SK-N-SH treated with all-trans-retinoic acid at 6 μM for 48 hours (cell line): Measurements from ENCODE around the gene SURF6.

Experiments used
- ATAC-seq: fragments of 200-7000 bp; cut with Tn5 transposase; 3 replicates; pipeline ENCODE4 v1.9.1; 2020; ENCODE audit warnings: mild to moderate bottlenecking, moderate library complexity
- ARNTL ChIP-seq: fragments of 450-650 bp; formaldehyde crosslinking; IDR thresholded peaks from 2 replicates; pipeline ENCODE4 v1.5.0; 2020; ENCODE audit warnings: low read depth, mild to moderate bottlenecking, moderate library complexity, borderline replicate concordance
- BACH2 ChIP-seq: fragments of 250-450 bp; sonication (Bioruptor Pico); IDR thresholded peaks from 2 replicates; pipeline ENCODE4 v1.9.0; 2021; ENCODE audit warnings: mild to moderate bottlenecking, borderline replicate concordance
- ESRRG ChIP-seq: fragments of 250-450 bp; sonication (Bioruptor Pico); IDR thresholded peaks from 2 replicates; pipeline ENCODE4 v1.6.1; 2021; ENCODE audit warnings: mild to moderate bottlenecking
- GLIS3 ChIP-seq: fragments of 250-450 bp; sonication (Bioruptor Pico); IDR thresholded peaks from 2 replicates; pipeline ENCODE4 v1.5.0; 2020; ENCODE audit warnings: mild to moderate bottlenecking, moderate library complexity
- ISL1 ChIP-seq: fragments of 250-450 bp; sonication (Bioruptor Pico); IDR thresholded peaks from 2 replicates; pipeline ENCODE4 v2.1.2; 2022; ENCODE audit warnings: mild to moderate bottlenecking, moderate library complexity
- OSR1 ChIP-seq: fragments of 250-450 bp; sonication (Bioruptor Pico); IDR thresholded peaks from 2 replicates; pipeline ENCODE4 v1.8.0; 2022; ENCODE audit warnings: moderate library complexity, mild to moderate bottlenecking, inconsistent platforms
- PPARA ChIP-seq: fragments of 250-450 bp; sonication (Bioruptor Pico); IDR thresholded peaks from 2 replicates; pipeline ENCODE4 v1.5.0; 2020; ENCODE audit warnings: mild to moderate bottlenecking, borderline replicate concordance
- RARB ChIP-seq: fragments of 250-450 bp; sonication (Bioruptor Pico); IDR thresholded peaks from 2 replicates; pipeline ENCODE4 v1.8.0; 2021; ENCODE audit warnings: mild to moderate bottlenecking, moderate library complexity
- SNAI2 ChIP-seq: fragments of 250-450 bp; sonication (Bioruptor Pico); IDR thresholded peaks from 2 replicates; pipeline ENCODE4 v1.5.0; 2020; ENCODE audit warnings: mild to moderate bottlenecking, moderate library complexity
- ZC3H10 ChIP-seq: fragments of 250-450 bp; sonication (Bioruptor Pico); IDR thresholded peaks from 2 replicates; pipeline ENCODE4 v1.5.1; 2021; ENCODE audit warnings: mild to moderate bottlenecking, moderate library complexity
- ZFP3 ChIP-seq: fragments of 250-450 bp; sonication (Bioruptor Pico); IDR thresholded peaks from 2 replicates; pipeline ENCODE4 v1.5.0; 2020; ENCODE audit warnings: mild to moderate bottlenecking, moderate library complexity
- ZFP30 ChIP-seq: fragments of 450-650 bp; formaldehyde crosslinking; IDR thresholded peaks from 2 replicates; pipeline ENCODE4 v1.5.0; 2022; ENCODE audit warnings: mild to moderate bottlenecking, moderate library complexity
- ZNF565 ChIP-seq: fragments of 450-650 bp; formaldehyde crosslinking; conservative IDR thresholded peaks from 2 replicates; pipeline ENCODE4 v1.5.0; 2020; ENCODE audit warnings: low read depth, mild to moderate bottlenecking, moderate library complexity
- ZNF70 ChIP-seq: fragments of 450-650 bp; formaldehyde crosslinking; IDR thresholded peaks from 2 replicates; pipeline ENCODE4 v1.5.0; 2020; ENCODE audit warnings: mild to moderate bottlenecking, moderate library complexity
- ZNF8 ChIP-seq: fragments of 450-650 bp; formaldehyde crosslinking; IDR thresholded peaks from 2 replicates; pipeline ENCODE4 v1.5.0; 2020; ENCODE audit warnings: mild to moderate bottlenecking, moderate library complexity
- TF ChIP-seq, protein P1 (sequence below): fragments of 250-450 bp; sonication (Bioruptor Pico); IDR thresholded peaks from 2 replicates; pipeline ENCODE4 v1.5.1; 2020; ENCODE audit warnings: low read depth, mild to moderate bottlenecking, moderate library complexity
- TF ChIP-seq, protein P2 (sequence below): fragments of 250-450 bp; sonication (Bioruptor Pico); IDR thresholded peaks from 2 replicates; pipeline ENCODE4 v1.5.0; 2020; ENCODE audit warnings: mild to moderate bottlenecking, moderate library complexity
- TF ChIP-seq, protein P3 (sequence below): fragments of 250-450 bp; sonication (Bioruptor Pico); IDR thresholded peaks from 2 replicates; pipeline ENCODE4 v1.8.0; 2020; ENCODE audit warnings: mild to moderate bottlenecking, moderate library complexity, borderline replicate concordance
- TF ChIP-seq, protein P4 (sequence below): fragments of 250-450 bp; sonication (Bioruptor Pico); IDR thresholded peaks from 2 replicates; pipeline ENCODE4 v1.5.1; 2021; ENCODE audit warnings: mild to moderate bottlenecking, moderate library complexity
- TF ChIP-seq, protein P5 (sequence below): fragments of 250-450 bp; sonication (Bioruptor Pico); IDR thresholded peaks from 2 replicates; pipeline ENCODE4 v1.8.0; 2021; ENCODE audit warnings: low read depth, mild to moderate bottlenecking, moderate library complexity, borderline replicate concordance

SURF6 gene

DNA sequence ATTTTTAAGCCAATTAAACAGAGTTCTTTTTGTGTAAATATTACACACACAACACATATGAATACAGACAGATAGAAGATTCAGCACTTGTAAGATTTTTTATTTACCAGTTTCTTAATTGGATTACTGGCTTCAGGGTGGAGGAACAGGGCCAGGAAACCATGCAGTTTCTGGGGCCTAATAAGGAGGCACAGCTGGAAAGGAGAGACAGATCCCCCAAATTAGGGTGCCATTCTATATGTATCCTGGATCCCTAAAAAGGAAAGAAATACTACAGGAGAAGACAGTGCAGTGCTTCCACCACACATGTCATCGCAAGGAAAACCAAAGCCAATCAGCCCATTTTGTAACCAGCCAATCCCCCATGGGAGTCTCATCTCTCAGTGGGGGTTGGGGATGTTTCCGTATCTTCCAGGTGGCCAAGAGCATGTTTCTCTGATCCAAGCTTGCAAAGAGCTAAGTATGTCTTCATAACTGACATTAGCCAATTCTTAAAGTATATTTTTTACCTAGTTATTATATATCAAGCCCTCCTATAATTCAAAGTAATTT lies 45.2 kb downstream of the SURF6 start:
- TF ChIP-seq RARB (CRISPR knock-in tag) = no peak
- ATAC-seq = no peak

DNA sequence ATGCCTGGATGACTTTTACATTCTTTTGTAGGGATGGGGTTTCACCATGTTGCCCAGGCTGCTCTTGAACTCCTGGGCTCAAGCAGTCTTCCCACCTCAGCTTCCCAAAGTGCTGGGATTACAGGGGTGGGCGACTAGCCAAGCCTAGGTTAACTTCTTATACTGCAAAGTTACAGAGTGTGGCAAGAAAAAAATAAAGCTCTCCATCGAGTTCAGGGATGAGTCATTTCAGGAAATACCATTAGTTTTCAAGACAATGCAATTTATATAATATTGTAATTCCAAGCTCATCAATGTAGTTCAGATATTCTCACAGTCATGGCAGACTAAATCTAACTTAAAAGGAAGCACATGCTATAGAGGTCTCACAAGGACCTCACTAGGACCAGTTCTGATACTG lies 49.5 kb downstream of the SURF6 start:
- TF ChIP-seq ZNF8 (CRISPR knock-in tag) (no peak), GLIS3 (CRISPR knock-in tag) (no peak), SNAI2 (CRISPR knock-in tag) (no peak), ARNTL (no peak), ZFP30 (no peak)
- TF ChIP-seq, protein P1, sequence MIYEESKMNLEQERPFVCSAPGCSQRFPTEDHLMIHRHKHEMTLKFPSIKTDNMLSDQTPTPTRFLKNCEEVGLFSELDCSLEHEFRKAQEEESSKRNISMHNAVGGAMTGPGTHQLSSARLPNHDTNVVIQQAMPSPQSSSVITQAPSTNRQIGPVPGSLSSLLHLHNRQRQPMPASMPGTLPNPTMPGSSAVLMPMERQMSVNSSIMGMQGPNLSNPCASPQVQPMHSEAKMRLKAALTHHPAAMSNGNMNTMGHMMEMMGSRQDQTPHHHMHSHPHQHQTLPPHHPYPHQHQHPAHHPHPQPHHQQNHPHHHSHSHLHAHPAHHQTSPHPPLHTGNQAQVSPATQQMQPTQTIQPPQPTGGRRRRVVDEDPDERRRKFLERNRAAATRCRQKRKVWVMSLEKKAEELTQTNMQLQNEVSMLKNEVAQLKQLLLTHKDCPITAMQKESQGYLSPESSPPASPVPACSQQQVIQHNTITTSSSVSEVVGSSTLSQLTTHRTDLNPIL (CRISPR knock-in tag) = no peak
- TF ChIP-seq, protein P2, sequence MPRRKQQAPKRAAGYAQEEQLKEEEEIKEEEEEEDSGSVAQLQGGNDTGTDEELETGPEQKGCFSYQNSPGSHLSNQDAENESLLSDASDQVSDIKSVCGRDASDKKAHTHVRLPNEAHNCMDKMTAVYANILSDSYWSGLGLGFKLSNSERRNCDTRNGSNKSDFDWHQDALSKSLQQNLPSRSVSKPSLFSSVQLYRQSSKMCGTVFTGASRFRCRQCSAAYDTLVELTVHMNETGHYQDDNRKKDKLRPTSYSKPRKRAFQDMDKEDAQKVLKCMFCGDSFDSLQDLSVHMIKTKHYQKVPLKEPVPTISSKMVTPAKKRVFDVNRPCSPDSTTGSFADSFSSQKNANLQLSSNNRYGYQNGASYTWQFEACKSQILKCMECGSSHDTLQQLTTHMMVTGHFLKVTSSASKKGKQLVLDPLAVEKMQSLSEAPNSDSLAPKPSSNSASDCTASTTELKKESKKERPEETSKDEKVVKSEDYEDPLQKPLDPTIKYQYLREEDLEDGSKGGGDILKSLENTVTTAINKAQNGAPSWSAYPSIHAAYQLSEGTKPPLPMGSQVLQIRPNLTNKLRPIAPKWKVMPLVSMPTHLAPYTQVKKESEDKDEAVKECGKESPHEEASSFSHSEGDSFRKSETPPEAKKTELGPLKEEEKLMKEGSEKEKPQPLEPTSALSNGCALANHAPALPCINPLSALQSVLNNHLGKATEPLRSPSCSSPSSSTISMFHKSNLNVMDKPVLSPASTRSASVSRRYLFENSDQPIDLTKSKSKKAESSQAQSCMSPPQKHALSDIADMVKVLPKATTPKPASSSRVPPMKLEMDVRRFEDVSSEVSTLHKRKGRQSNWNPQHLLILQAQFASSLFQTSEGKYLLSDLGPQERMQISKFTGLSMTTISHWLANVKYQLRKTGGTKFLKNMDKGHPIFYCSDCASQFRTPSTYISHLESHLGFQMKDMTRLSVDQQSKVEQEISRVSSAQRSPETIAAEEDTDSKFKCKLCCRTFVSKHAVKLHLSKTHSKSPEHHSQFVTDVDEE = no peak
- no peak for ATAC-seq

DNA sequence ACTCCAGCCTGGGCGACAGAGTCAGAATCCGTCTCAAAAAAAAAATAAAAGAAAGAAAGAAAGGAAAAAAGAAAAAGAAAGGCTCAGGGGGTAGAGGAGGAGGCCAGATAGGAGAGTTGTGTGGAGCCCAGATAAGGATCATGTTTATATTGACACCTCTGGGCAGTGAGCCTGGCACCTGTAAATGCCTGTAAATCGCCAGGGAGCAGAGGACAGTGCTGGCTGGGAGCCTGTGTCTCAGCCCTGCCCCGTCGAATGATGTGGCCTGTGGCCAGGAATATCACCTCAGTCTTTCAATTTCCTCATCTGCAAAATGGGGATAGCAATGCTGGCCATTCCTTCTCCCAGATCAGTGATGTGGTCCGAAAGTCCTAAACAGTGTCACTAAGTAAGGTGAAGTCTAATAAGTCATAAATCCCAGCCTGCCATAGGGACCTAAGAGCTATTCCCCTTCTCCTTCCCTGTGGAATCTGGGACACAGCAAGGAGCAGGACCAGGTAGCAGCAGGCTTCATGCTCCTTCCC lies 50.7 kb downstream of the SURF6 start:
- TF ChIP-seq RARB (CRISPR knock-in tag) (no peak), PPARA (CRISPR knock-in tag) (no peak), ESRRG (no peak), ZC3H10 (CRISPR knock-in tag) (no peak), OSR1 (no peak), SNAI2 (CRISPR knock-in tag) (no peak), ZNF565 (no peak), ZNF8 (CRISPR knock-in tag) (no peak), ZNF70 (CRISPR knock-in tag) (no peak), ISL1 (CRISPR knock-in tag) (no peak), ZFP30 (no peak), GLIS3 (CRISPR knock-in tag) (no peak), ZFP3 (CRISPR knock-in tag) (no peak), BACH2 (no peak)
- TF ChIP-seq, protein P1 (CRISPR knock-in tag) = no peak
- TF ChIP-seq, protein P3, sequence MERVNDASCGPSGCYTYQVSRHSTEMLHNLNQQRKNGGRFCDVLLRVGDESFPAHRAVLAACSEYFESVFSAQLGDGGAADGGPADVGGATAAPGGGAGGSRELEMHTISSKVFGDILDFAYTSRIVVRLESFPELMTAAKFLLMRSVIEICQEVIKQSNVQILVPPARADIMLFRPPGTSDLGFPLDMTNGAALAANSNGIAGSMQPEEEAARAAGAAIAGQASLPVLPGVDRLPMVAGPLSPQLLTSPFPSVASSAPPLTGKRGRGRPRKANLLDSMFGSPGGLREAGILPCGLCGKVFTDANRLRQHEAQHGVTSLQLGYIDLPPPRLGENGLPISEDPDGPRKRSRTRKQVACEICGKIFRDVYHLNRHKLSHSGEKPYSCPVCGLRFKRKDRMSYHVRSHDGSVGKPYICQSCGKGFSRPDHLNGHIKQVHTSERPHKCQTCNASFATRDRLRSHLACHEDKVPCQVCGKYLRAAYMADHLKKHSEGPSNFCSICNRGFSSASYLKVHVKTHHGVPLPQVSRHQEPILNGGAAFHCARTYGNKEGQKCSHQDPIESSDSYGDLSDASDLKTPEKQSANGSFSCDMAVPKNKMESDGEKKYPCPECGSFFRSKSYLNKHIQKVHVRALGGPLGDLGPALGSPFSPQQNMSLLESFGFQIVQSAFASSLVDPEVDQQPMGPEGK (CRISPR knock-in tag) = no peak
- TF ChIP-seq, protein P4, sequence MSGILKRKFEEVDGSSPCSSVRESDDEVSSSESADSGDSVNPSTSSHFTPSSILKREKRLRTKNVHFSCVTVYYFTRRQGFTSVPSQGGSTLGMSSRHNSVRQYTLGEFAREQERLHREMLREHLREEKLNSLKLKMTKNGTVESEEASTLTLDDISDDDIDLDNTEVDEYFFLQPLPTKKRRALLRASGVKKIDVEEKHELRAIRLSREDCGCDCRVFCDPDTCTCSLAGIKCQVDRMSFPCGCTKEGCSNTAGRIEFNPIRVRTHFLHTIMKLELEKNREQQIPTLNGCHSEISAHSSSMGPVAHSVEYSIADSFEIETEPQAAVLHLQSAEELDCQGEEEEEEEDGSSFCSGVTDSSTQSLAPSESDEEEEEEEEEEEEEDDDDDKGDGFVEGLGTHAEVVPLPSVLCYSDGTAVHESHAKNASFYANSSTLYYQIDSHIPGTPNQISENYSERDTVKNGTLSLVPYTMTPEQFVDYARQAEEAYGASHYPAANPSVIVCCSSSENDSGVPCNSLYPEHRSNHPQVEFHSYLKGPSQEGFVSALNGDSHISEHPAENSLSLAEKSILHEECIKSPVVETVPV (CRISPR knock-in tag) = no peak
- TF ChIP-seq, protein P5, sequence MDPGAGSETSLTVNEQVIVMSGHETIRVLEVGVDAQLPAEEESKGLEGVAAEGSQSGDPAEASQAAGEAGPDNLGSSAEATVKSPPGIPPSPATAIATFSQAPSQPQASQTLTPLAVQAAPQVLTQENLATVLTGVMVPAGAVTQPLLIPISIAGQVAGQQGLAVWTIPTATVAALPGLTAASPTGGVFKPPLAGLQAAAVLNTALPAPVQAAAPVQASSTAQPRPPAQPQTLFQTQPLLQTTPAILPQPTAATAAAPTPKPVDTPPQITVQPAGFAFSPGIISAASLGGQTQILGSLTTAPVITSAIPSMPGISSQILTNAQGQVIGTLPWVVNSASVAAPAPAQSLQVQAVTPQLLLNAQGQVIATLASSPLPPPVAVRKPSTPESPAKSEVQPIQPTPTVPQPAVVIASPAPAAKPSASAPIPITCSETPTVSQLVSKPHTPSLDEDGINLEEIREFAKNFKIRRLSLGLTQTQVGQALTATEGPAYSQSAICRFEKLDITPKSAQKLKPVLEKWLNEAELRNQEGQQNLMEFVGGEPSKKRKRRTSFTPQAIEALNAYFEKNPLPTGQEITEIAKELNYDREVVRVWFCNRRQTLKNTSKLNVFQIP (CRISPR knock-in tag) = no peak
- no peak for ATAC-seq
